IPS DF 6.9 (cell line): ENCODE results near the gene PIWIL1.

Experiments
- DNase-seq: peaks from one replicate; pipeline ENCODE4 v3.0.0-alpha.2; 2013; ENCODE audit warnings: low read depth, low spot score
- H3K27ac ChIP-seq: one replicate; pipeline ENCODE4 v1.5.1; 2013; ENCODE audit warnings: low read length, control low read depth
- H3K27me3 ChIP-seq: 2 replicates; pipeline ENCODE4 v1.6.1; 2013; ENCODE audit warnings: mild to moderate bottlenecking, low read length; ENCODE audit not compliant: control insufficient read depth, insufficient read depth
- H3K36me3 ChIP-seq: 2 replicates; pipeline ENCODE4 v1.6.1; 2013; ENCODE audit warnings: low read length; ENCODE audit not compliant: control insufficient read depth, insufficient read depth
- H3K4me1 ChIP-seq: 2 replicates; pipeline ENCODE4 v1.6.1; 2013; ENCODE audit warnings: low read length; ENCODE audit not compliant: control insufficient read depth, insufficient read depth
- H3K4me3 ChIP-seq: 2 replicates; pipeline ENCODE4 v1.5.1; 2013; ENCODE audit warnings: mild to moderate bottlenecking, low read length
- H3K9me3 ChIP-seq: 2 replicates; pipeline ENCODE4 v1.6.1; 2013; ENCODE audit warnings: low read length, inconsistent platforms; ENCODE audit not compliant: control insufficient read depth, insufficient read depth
- WGBS: extraction: QIAGEN DNeasy Blood & Tissue Kit; methylation state at CpG from one replicate; pipeline ENCODE4 v1.1.7; 2013; ENCODE audit warnings: mixed read lengths, missing lambda C conversion rate; ENCODE audit not compliant: insufficient read length, insufficient coverage; 5-methylcytosine and 5-hydroxymethylcytosine counted together

Gene PIWIL1

GRCh38 chr12:130398100-130398848 is 60.6 kb downstream of the PIWIL1 start:
- WGBS = no CpG with 5 or more reads among the region's 12 CpGs
- DNase-seq = no peak
- Histone ChIP-seq H3K4me3 (no peak overlapping the region), H3K27ac (no peak overlapping the region), H3K27me3 (no peaks in the 10 kb centered on the region; the same call in 1 of the 2 replicates), H3K9me3 (peaks cover 18% of the 10 kb centered on the region), H3K36me3 (no peaks in the 10 kb centered on the region), H3K4me1 (no peaks in the 10 kb centered on the region)

- no CpG with 5 or more reads among the region's 6 CpGs for WGBS
- H3K4me1 ChIP-seq = no peaks in the 10 kb centered on the region
- H3K9me3 ChIP-seq = peaks cover 15% of the 10 kb centered on the region
- DNase-seq = no peak
- H3K27ac ChIP-seq = no peak overlapping the region
- H3K4me3 ChIP-seq = no peak overlapping the region
- no peaks in the 10 kb centered on the region; the same call in 1 of the 2 replicates for H3K27me3 ChIP-seq
- no peaks in the 10 kb centered on the region for H3K36me3 ChIP-seq
These were observed 64.0 kb downstream of the PIWIL1 start for GRCh38 chr12:130401703-130402102.

- Histone ChIP-seq H3K27ac (no peak overlapping the region), H3K4me1 (no peaks in the 10 kb centered on the region), H3K9me3 (peaks cover 20% of the 10 kb centered on the region), H3K27me3 (no peaks in the 10 kb centered on the region; the same call in 1 of the 2 replicates), H3K36me3 (no peaks in the 10 kb centered on the region), H3K4me3 (no peak overlapping the region)
- no peak for DNase-seq
- WGBS = no CpG with 5 or more reads among the region's 7 CpGs
These were observed 67.6 kb downstream of the PIWIL1 start for GRCh38 chr12:130405332-130405731.

GRCh38 chr12:130412384-130412783 is 74.7 kb downstream of the PIWIL1 start:
- H3K36me3 ChIP-seq = no peaks in the 10 kb centered on the region
- no peak overlapping the region for H3K4me3 ChIP-seq
- DNase-seq = no peak
- no peak overlapping the region for H3K27ac ChIP-seq
- peaks cover 22% of the 10 kb centered on the region for H3K9me3 ChIP-seq
- H3K27me3 ChIP-seq = no peaks in the 10 kb centered on the region
- H3K4me1 ChIP-seq = no peaks in the 10 kb centered on the region
- no CpG with 5 or more reads among the region's 8 CpGs for WGBS

GRCh38 chr12:130413909-130414308 is 76.2 kb downstream of the PIWIL1 start:
- Histone ChIP-seq H3K9me3 (peaks cover 17% of the 10 kb centered on the region), H3K27me3 (no peaks in the 10 kb centered on the region), H3K4me3 (no peak overlapping the region), H3K4me1 (no peaks in the 10 kb centered on the region), H3K36me3 (no peaks in the 10 kb centered on the region), H3K27ac (no peak overlapping the region)
- no peak for DNase-seq
- WGBS = no CpG with 5 or more reads among the region's 18 CpGs

GRCh38 chr12:130414381-130414780 is 76.7 kb downstream of the PIWIL1 start:
- Histone ChIP-seq H3K36me3 (no peaks in the 10 kb centered on the region), H3K27ac (no peak overlapping the region), H3K4me1 (no peaks in the 10 kb centered on the region), H3K9me3 (peaks cover 21% of the 10 kb centered on the region), H3K27me3 (no peaks in the 10 kb centered on the region; the same call in 1 of the 2 replicates), H3K4me3 (no peak overlapping the region)
- no peak for DNase-seq
- WGBS = no CpG with 5 or more reads among the region's 7 CpGs

GRCh38 chr12:130418251-130418650 is 80.6 kb downstream of the PIWIL1 start:
- Histone ChIP-seq H3K27me3 (no peaks in the 10 kb centered on the region; the same call in 1 of the 2 replicates), H3K36me3 (no peaks in the 10 kb centered on the region), H3K9me3 (peaks cover 24% of the 10 kb centered on the region), H3K27ac (no peak overlapping the region), H3K4me3 (no peak overlapping the region), H3K4me1 (no peaks in the 10 kb centered on the region)
- WGBS = no CpG with 5 or more reads among the region's 3 CpGs
- DNase-seq = no peak

- H3K4me1 ChIP-seq = no peaks in the 10 kb centered on the region; the same call in 1 of the 2 replicates
- no peak for DNase-seq
- WGBS = no CpG with 5 or more reads among the region's 6 CpGs
- peaks cover 24% of the 10 kb centered on the region for H3K9me3 ChIP-seq
- H3K36me3 ChIP-seq = no peaks in the 10 kb centered on the region; the same call in 1 of the 2 replicates
- no peak overlapping the region; the same call in 1 of the 2 replicates for H3K4me3 ChIP-seq
- no peaks in the 10 kb centered on the region; the same call in 1 of the 2 replicates for H3K27me3 ChIP-seq
- H3K27ac ChIP-seq = no peak overlapping the region
These were observed 81.4 kb downstream of the PIWIL1 start for GRCh38 chr12:130419116-130419515.

- Histone ChIP-seq H3K4me1 (no peaks in the 10 kb centered on the region; the same call in 1 of the 2 replicates), H3K4me3 (no peak overlapping the region), H3K36me3 (no peaks in the 10 kb centered on the region; the same call in 1 of the 2 replicates), H3K27ac (no peak overlapping the region), H3K27me3 (no peaks in the 10 kb centered on the region; the same call in 1 of the 2 replicates), H3K9me3 (peaks cover 26% of the 10 kb centered on the region)
- whole genome bisulfite sequencing = no CpG with 5 or more reads among the region's 4 CpGs
- DNase-seq = no peak
These were observed 82.4 kb downstream of the PIWIL1 start for GRCh38 chr12:130420071-130420470.

- Histone ChIP-seq H3K36me3 (no peaks in the 10 kb centered on the region; the same call in 1 of the 2 replicates), H3K9me3 (peaks cover 36% of the 10 kb centered on the region), H3K4me3 (no peak overlapping the region), H3K27ac (no peak overlapping the region), H3K27me3 (no peaks in the 10 kb centered on the region; the same call in 1 of the 2 replicates), H3K4me1 (no peaks in the 10 kb centered on the region; the same call in 1 of the 2 replicates)
- WGBS = no CpG with 5 or more reads among the region's 6 CpGs
- DNase-seq = no peak
These were observed 84.2 kb downstream of the PIWIL1 start for GRCh38 chr12:130421896-130422295.
